Astrocyte (in vitro differentiated cells and primary cell): ENCODE measurements around the gene PHF14.

Experiments
- EZH2 ChIP-seq: IDR thresholded peaks from 2 replicates; pipeline ENCODE4 v1.6.1; 2012; ENCODE audit warnings: mild to moderate bottlenecking, low read length, inconsistent platforms; ENCODE audit not compliant: insufficient read depth
- TF ChIP-seq, protein P1 (sequence below): IDR thresholded peaks from 2 replicates; pipeline ENCODE4 v1.5.1; 2011; ENCODE audit warnings: low read depth, mild to moderate bottlenecking, inconsistent platforms, low read length, moderate library complexity; ENCODE audit not compliant: insufficient read depth

DNA sequence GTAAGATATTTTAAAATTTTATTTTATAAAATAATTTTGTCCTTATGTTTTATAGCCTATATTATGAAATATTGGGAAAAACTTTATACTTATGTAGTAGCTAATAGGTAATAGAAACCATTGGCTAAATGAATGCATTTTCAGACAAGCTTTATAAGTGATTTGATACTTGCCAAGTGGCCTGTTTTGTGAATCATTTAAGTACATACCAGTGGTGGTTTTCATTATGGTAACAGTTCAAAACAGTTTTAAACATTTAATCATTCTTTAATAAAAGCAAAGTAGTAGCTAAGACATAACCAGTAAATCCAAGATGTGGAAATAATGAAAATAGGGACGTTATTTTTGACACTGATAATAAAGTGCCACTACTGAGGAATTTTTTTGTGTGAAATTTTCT lies 182.2 kb downstream of the PHF14 start:
- TF ChIP-seq, protein P1, sequence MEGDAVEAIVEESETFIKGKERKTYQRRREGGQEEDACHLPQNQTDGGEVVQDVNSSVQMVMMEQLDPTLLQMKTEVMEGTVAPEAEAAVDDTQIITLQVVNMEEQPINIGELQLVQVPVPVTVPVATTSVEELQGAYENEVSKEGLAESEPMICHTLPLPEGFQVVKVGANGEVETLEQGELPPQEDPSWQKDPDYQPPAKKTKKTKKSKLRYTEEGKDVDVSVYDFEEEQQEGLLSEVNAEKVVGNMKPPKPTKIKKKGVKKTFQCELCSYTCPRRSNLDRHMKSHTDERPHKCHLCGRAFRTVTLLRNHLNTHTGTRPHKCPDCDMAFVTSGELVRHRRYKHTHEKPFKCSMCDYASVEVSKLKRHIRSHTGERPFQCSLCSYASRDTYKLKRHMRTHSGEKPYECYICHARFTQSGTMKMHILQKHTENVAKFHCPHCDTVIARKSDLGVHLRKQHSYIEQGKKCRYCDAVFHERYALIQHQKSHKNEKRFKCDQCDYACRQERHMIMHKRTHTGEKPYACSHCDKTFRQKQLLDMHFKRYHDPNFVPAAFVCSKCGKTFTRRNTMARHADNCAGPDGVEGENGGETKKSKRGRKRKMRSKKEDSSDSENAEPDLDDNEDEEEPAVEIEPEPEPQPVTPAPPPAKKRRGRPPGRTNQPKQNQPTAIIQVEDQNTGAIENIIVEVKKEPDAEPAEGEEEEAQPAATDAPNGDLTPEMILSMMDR = no peak
- no peak for TF ChIP-seq EZH2
